Lower leg skin (tissue), 4 donors: ENCODE measurements around the gene SORCS2. TPM values are rescaled to one million over a fixed set of nuclear protein-coding genes. Genes with fewer than 3 reads are reported as not detected.

Experiments
- DNase-seq, 2 donors: peaks; one replicate each; pipeline ENCODE4 v3.0.0-alpha.2; 2019; ENCODE audit warnings: low spot score in 2 of 2
- H3K4me3 ChIP-seq: fragments of 200-600 bp; sonication (generic); 2 replicates; pipeline ENCODE4 v1.5.1; 2017; ENCODE audit warnings: mild to moderate bottlenecking, low read depth; ENCODE audit not compliant: poor library complexity, severe bottlenecking
- POLR2A ChIP-seq, 2 donors: fragments of 450-650 bp; IDR thresholded peaks; one replicate each; pipeline ENCODE4 v1.6.1; 2016 to 2017; ENCODE audit warnings: antibody characterized with exemption in 2 of 2, mild to moderate bottlenecking in 1 of 2, moderate library complexity in 1 of 2
- WGBS, 2 donors: methylation state at CpG; one replicate each; pipeline ENCODE4 v1.1.5; 2018; 5-methylcytosine and 5-hydroxymethylcytosine counted together
- intact Hi-C: fragments of 100-400 bp; cut with DNase I; formaldehyde crosslinking; loops from one replicate; pipeline ENCODE4 v1.15.0; 2023; ENCODE audit warnings: low total_unique reads
- total RNA-seq, 4 donors: library from RNA; depleted of rRNA; stranded (reverse); fragments of >200 nt; gene quantifications; one replicate each; pipeline ENCODE4 v1.1.0, GENCODE V29; 2016
- TF ChIP-seq, protein P1 (sequence below), 3 donors: fragments of 450-650 bp; IDR thresholded peaks; one replicate each; pipeline ENCODE4 v1.5.1; 2016; ENCODE audit warnings: antibody characterized with exemption in 3 of 3, mild to moderate bottlenecking in 3 of 3, moderate library complexity in 2 of 3

The SORCS2 gene
- total RNA-seq, 4 donors from 2014 or later: 1.1 to 6.4 (median 1.5) TPM

GRCh38 chr4:7771056-7771455, 578.7 kb downstream of the SORCS2 start:
- H3K4me3 ChIP-seq: no peak overlapping the region
- TF ChIP-seq, protein P1, sequence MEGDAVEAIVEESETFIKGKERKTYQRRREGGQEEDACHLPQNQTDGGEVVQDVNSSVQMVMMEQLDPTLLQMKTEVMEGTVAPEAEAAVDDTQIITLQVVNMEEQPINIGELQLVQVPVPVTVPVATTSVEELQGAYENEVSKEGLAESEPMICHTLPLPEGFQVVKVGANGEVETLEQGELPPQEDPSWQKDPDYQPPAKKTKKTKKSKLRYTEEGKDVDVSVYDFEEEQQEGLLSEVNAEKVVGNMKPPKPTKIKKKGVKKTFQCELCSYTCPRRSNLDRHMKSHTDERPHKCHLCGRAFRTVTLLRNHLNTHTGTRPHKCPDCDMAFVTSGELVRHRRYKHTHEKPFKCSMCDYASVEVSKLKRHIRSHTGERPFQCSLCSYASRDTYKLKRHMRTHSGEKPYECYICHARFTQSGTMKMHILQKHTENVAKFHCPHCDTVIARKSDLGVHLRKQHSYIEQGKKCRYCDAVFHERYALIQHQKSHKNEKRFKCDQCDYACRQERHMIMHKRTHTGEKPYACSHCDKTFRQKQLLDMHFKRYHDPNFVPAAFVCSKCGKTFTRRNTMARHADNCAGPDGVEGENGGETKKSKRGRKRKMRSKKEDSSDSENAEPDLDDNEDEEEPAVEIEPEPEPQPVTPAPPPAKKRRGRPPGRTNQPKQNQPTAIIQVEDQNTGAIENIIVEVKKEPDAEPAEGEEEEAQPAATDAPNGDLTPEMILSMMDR (IDR thresholded peaks at IDR 0.05): no peak
- TF ChIP-seq POLR2A (IDR thresholded peaks at IDR 0.05): no peak
- 80 to 81% methylated on average over 6 of the region's 6 CpGs for WGBS, 2 donors
- DNase-seq: no peak
- intact Hi-C loops: no loop called here

DNA sequence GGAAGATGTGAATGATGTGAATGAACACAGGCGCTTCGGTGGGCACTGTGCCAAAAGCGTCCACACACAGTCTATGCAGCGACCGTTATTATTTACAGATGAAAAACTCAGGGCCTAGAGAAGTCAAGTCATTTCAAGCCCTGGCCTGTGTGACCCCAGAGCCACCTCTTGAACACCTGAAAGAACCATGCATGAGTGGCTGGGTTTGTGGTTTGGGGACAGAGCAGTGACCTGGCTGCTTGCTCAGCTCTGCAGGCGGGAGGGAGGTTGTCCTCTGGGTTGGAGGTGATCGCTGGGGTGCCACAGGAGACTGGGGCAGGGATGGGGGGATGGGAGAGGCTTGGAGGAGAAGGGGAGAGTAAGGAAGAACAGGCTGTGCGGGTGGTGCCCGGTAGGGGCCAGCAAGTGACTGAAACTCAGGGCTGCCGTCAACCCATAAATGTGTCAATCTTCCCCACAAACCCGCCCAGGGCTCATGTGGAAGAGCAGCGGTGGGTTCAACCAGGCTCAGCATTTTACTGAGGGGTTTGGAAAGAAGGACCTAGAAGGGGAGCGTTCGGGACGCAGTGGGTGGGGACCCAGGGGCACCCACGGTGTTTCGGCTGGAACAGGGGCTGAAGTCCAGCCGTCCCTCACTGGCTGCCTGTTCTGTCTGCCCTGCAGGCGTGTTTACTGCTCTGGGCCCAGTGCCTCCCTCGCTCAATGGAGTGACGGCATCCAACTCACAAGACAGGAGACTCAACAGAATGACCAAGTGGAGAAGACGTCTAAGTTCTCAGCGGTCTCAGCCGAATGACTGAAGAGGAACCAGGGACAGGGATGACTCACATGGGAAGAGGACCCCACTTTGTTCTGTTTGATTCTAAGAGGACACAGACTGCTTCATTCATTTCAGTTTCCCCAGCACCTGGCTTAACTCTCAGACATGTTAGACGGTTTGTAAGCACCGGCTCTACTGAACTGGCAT, 579.5 kb downstream of the SORCS2 start:
- intact Hi-C loops: no loop called here
- no peak for DNase-seq
- TF ChIP-seq, protein P1 (IDR thresholded peaks at IDR 0.05): no peak
- TF ChIP-seq POLR2A (IDR thresholded peaks at IDR 0.05): no peak
- WGBS, 2 donors: 79 to 80% methylated on average over 26 of the region's 26 CpGs
- H3K4me3 ChIP-seq: no peak overlapping the region

- H3K4me3 ChIP-seq: no peak overlapping the region
- intact Hi-C loops: no loop called here
- no peak for DNase-seq
- 78 to 79% methylated on average over 31 of the region's 31 CpGs for WGBS, 2 donors
- TF ChIP-seq, protein P1 (IDR thresholded peaks at IDR 0.05): no peak
- no peak for TF ChIP-seq POLR2A (IDR thresholded peaks at IDR 0.05)
These were observed 580.5 kb downstream of the SORCS2 start for GRCh38 chr4:7772711-7773385.

- intact Hi-C loops: no loop called here
These were observed 581.3 kb downstream of the SORCS2 start for GRCh38 chr4:7773401-7774180.

More at GRCh38 chr4:7773401-7774180, 581.3 kb downstream of the SORCS2 start:
- no peak for TF ChIP-seq POLR2A (IDR thresholded peaks at IDR 0.05)
- TF ChIP-seq, protein P1 (IDR thresholded peaks at IDR 0.05): no peak
- no peak for DNase-seq
- H3K4me3 ChIP-seq: no peak overlapping the region
- WGBS, 2 donors: 89 to 95% methylated on average over 24 of the region's 24 CpGs
